Pons (tissue), 1 donor: Measurements from ENCODE around the gene NPB.
"Not testable (repeated sequence)": the region's sequence is repeated elsewhere in the genome, so short reads cannot be mapped to it uniquely, and the experiment has no call there.

Source experiments
- DNase-seq: peaks from one replicate; pipeline ENCODE4 v3.0.0-alpha.2; 2016; ENCODE audit warnings: low spot score

The NPB gene

GRCh38 chr17:81911969-81912368 is 9.9 kb downstream of the NPB start:
- no peak for DNase-seq

- DNase-seq, result no peak
Measured at GRCh38 chr17:81912441-81913309, 10.6 kb downstream of the NPB start.

GRCh38 chr17:81913394-81914102 is 11.5 kb downstream of the NPB start:
- no peak for DNase-seq

DNA sequence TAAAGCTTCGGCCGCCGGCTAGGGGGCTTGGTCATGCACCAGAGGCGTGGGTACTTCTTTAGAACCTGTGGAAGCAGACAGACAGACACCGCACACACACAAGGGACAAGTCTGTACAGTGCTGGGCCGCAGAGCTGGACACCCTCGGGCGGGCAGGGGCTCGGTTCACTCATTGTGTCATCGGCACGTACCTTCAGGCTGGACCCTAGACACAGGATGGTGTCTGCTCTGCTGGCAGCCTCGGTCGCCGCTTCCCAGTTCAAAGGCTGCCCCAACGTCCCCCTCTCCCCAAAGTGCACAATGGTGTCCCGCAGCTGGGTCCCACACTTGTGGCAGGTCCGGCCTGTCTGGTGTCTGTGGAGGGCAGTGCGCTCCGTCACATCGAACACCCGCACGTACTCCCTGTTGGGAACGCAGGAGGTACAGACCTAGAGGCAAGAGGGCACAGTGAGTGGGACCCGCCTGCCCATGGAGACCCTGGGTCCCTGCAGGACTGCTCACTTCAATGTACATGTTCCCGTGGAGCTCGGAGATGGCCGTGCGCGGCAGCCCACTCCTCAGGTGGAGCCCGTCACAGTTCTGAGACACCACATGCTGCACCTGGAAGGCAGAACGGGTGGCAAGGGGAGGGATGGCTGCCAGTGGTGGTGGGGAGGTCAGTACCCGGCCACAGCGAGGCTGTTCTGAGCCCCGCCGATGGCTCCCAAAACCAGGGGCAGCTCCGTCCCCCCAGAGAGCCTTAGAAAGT is 12.2 kb downstream of the NPB start:
- DNase-seq, result no peak

DNA sequence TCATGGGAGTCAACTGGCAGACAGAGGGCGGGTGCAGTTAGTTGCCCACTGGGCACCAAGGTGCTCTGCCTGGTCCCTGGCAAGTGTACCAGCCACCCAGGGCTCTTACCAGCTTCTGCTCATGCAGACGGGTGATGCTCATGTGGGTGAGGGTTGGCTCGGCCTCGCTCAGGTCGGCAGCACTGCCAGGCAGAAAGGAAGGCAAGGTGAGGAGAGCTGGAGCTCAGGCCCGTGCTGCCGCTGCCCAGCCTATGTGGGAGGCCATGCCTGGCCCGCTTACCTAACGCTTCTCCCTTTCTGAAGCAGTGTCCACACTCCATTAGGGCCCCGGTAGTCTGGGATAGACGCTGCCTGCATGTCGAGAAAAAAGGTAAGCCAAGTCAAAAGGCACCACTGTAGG is 13.3 kb downstream of the NPB start:
- no peak for DNase-seq

DNA sequence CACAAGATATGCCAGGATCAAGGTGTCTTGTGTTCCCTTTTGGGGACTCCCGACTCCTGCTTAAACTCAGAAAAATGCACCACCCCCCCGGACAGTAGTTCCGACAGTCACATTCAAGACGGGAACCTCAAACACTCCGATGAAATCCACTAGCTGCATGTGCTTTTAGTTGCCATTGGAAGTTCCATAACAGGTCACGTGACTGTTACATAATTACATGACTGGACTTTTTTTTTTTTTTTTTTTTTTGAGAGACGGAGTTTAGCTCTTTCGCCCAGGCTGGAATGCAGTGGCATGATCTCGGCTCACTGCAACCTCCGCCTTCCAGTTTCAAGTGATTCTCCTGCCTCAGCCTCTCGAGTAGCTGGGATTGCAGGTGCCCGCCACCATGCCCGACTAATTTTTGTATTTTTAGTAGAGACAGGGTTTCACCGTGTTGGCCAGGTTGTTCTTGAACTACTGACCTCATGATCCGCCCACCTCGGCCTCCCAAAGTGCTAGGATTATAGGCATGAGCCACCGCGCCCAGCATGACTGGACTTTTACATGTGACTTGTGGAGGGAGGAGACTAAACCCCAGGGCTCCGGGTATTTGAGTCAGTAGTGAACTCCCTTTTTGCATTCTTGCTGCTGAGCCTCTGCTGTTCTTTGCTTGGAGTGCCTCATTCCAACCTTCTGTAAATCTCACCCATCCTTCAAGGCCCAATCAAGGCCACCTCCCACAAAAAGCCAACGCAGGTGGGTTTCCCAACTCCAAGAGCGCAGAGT is 14.4 kb downstream of the NPB start:
- DNase-seq, result no peak

GRCh38 chr17:81917565-81918332 is 15.7 kb downstream of the NPB start, which contains the start of gene SIRT7:
Gene SIRT7, minus strand, starts transcription at chr17:81918176. Its CDS starts 45 bp downstream, at chr17:81918131.
- DNase-seq, result peak; percentile 73

- DNase-seq, result not testable (repeated sequence)
Measured at GRCh38 chr17:81918333-81918669, 16.3 kb downstream of the NPB start.

DNA sequence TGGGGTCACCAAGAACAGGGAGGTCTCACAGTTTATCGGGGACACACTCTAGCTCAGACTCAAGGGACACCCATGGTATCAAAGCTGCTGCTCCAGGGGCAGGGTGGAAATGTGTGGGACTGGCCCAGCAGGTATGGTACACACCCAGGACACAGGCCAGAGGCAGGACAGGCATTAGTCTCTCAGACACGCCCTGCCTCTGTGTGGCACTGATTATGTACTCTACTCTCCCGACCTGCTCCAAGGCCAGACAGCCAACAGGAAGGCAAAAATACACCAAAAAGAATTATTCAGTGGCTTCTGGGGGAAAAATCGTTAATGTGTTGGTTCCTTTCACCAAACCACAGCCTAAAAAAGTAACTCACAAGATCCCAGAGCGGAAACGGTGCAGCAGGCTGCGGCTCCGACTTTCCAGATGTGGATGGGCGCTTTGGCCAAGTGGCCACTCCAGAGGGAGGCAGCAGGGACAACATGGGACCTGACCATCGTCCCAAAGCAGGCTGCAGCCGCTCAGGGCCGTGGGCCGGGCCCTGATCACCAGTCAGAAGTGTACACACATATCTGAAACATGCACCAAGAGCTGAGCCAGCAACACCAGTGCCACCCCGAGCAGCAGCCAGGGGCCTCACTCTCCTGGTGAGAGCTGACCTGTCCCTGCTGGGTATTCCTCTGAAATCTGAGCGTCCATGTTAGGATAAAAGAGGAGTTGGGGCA is 17.0 kb downstream of the NPB start:
- no peak for DNase-seq

- DNase-seq, result no peak
Measured at GRCh38 chr17:81920612-81921536, 18.8 kb downstream of the NPB start.

- DNase-seq, result no peak
Measured at GRCh38 chr17:81921537-81921862, 19.5 kb downstream of the NPB start.

- DNase-seq, result no peak
Measured at GRCh38 chr17:81921996-81922565, 20.0 kb downstream of the NPB start.

DNA sequence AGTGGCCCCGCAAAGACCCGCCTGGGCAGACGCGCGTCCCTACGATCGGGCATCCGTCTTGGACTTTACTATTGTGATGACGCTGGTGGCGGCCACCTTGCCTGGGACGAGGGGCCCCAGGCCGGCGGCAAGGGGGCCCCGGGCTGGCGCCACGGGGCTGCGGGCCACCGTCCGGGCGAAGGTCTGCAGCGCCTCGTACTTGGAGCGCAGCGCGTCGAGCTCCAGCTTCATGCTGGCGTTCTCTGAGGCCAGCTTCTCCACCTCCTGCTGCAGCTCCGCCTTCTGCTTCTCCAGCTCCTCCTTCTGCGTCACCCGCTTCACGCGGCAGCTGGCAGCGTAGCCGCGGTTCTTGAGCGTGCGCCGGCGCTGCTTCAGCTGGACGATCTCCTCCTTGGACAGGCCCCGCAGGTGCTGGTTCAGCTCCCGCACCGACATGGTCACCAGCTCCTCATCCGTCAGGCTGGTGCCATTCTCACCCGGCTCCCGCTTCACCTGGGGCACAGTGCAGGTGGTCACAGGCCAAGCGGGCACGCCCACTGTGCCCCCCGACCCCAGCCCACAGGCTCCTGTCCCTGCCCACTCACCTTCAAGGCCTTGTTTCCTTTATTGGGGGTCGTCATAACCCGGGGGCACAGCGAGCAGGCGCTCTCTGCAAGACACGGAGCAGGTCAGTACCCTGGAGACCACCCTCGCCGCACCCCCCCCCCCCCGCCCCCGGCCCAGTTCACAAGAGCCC is 20.7 kb downstream of the NPB start:
- DNase-seq, result no peak

- no peak for DNase-seq
Measured at GRCh38 chr17:81923302-81924260, 21.5 kb downstream of the NPB start.

DNA sequence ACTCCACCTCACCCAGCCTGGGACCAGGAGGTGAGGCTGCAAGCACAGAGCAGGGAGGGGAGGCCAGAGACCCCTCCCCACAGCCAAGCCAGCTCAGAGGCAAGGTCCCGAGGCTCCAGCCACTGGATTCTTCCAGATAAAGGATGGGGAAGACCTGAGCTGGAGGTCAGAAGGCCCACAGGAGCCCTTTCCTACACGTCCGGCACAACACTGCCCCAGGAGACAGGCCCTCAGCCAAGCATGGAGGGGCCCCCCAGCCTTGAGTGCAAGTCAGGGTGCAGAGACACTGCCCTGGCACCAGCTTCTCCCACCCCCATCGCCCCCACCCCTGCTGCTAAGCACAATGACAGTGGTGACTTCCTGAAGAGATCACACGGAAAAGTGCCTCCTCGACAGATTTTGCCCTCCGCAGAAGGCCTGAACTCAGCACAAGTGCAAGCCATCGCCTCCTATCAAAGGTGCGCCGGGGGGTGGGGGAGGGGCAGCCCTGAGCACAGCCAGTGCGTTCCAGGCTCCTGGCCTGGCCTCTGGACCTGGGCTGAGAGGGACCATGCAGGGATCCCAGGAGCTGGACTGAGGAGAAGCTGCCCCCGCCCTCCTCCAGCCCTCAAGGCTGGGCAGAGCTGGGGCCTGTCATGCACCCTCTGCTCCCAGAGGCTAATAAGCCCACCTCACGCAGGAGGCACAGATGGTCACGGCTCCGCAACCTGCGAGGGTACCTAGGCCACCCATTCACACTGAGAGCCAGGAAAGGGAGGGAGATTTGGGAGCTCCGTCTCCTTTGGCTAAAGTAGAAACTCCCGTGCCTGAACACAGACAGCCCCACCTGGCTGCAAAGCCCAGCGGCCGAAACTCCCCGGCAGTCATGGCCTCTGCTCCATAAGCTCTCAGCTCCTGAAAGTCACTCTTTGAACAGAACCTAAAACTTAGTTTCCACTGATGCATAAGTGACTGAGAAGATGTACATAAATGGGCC is 22.8 kb downstream of the NPB start:
- no peak for DNase-seq

- no peak for DNase-seq
Measured at GRCh38 chr17:81925860-81926450, 23.9 kb downstream of the NPB start.
